NCI-H345 treated with DMSO at 0.1 percent for 48 hours (cell line): ENCODE results near the gene SFT2D3.

Experiments
- DNase-seq: peaks from one replicate; lab custom pipeline; 2025; ENCODE audit not compliant: unreplicated experiment; lab: John Stamatoyannopoulos, UW

Gene SFT2D3

DNA sequence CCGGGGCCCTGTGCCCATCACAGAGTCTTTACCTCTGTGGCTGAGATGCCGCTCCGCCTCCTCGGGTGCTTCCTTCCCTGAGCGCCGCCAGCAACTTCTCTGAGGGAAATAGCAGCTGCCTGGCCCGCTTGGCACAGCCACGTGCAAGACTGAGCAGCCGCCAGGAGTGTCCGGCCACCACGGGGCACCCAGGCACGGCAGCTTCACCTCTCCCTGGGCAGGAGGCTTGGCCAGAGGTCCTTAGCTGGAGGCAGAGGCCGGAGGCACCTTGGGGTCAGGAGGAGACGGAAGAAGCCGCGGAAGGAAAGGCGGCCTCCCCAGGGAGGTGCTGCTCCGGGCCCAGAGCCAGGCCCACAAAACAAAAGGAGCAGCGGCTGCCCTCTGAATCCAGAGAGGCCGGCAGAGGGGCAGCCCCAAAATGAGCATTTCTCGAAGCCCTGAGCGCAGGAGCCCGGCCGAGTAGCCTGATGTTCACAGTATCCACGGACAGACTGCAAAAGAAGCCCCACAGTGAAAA, 20.0 kb upstream of the SFT2D3 start:
- no peak for DNase-seq

DNA sequence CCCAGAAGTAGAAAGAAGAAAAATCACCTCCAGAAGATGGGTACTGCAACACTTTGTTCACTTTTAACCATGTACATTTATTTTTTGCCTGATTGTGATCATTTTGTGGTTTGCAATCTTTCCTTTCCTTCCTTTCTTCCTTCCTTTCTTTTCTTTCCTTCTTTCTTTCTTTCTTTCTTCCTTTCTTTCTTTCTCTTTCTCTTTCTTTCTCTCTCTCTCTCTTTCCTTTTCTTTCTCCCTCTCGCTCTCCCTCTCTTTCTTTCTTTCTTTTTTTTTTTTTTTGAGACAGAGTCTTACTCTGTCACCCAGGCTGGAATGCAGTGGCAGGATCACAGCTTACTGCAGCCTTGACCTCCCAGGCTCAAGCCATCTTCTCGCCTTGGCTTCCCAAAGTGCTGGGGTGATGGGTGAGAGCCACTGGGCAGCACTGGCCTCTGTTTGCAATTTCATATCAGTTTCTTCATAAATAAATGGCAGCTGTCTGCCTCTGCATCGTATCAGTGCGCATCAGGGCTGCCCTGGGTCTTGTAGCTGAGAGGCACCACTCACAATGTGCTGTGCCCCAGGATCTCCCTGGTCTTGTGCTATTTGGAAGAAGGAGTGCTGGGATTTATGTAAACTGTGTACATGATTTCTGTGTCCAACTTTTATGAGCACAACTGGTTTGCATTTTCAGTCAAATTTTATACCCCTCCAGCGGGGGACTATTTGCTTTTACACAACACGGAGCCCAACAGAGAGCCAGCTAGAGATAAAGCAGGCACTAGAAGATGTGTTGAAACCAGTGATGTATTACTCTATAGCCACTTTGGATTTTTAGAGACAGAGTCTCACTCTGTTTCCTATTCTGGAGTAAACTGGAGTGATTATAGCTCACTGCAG, 19.1 kb upstream of the SFT2D3 start:
- DNase-seq: no peak

DNA sequence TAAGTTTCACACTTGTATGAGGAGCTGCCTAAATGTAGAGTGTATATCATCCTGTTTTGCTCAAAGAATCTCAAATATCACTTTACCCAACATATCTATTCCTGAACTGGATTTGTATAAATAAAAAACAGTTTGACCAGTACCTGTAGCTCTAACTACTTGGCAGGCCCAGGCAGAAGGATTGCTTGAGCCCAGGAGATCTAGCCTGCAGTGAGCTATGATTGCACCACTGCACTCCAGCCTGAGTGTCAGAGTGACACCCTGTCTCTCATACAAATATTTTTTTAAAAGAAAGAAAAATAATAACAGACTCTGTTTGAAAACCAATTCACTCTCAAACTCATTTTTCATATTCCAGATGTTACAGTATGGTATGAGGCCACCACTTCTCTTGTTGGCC, 18.2 kb upstream of the SFT2D3 start:
- no peak for DNase-seq

DNA sequence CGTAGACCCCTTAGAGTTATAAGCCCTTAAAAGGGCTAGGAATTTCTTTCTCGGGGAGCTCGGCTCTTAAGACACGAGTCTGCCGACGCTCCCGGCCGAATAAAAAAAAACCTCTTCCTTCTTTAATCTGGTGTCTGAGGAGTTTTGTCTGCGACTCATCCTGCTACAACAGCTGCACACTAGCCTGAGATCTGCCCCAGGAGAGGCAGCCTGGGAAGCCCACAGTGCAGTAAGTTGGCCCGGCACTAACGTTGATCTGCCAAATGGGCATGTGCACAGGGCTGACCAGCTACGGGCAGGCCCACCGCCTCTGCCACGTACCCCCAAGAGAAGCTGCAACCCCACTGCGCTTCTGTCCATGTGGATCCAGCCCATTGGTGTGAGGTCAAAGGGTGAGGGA, 17.5 kb upstream of the SFT2D3 start:
- DNase-seq: no peak

DNA sequence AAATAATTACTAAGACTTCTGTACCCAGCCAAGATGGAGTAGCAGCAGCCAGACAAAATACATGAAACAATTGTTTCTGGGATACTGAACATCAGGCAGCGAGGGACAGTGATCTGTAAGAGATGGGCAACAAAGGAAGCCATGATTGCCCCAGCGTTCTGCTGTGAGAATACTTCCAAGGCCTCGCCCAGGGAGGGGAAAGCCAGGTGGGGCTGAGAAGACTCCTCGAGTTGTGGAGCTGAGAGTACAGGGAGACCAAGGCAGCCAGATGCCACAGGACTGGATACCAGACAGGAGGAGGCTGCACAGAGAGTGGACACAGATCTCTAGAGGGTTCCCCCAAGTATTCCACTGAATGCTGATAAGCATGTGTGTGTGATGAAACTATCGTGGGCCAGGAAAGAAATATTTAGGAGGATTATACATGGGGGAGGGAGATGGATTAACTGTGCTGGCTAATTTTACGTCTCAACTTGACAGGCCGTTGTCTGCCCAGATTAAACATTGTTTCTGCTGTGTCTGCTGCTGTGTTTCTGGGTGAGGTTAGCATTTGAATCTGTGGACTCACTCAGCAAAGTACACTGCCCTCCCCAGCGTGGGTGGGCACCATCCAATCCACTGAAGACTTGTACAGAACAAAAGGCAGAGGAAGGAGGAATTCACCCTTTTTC, 15.8 kb upstream of the SFT2D3 start:
- no peak for DNase-seq

DNA sequence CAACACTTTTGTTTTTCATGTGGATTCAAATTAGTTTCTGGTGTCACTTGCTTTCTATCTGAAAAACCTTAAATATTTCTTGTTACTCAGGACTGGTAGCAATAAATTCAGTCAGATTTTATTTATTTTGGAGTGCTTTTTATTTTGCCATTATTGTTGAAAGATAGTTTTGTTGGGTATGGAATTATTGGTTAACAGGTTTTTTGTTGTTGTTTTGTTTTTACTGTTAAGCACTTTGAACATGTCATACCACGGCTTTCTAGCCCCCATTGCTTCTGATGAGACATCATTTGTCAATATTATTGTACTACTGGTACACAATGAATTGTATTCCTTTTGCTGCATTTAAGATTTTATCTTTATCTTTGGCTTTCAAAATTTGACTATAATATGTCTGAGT, 12.9 kb upstream of the SFT2D3 start:
- DNase-seq: no peak

DNA sequence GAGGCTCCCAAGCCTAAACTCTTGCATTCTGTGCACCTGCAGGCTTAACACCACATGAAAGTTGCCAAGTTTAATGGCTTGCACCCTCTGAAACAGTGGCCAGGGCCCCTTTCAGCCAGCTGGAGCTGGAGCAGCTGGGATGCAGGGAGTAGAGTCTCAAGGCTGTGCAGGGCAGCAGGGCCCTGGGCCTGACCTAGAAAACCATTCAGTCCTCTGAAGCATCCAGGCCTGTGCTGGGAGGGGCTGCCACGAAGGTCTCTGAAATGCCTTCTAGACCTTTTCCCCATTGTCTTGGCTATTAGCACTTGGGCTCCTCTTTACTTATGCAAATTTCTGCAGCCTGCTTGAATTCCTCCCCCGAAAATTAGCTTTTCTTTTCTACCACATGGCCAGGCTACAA, 10.6 kb upstream of the SFT2D3 start:
- no peak for DNase-seq

DNA sequence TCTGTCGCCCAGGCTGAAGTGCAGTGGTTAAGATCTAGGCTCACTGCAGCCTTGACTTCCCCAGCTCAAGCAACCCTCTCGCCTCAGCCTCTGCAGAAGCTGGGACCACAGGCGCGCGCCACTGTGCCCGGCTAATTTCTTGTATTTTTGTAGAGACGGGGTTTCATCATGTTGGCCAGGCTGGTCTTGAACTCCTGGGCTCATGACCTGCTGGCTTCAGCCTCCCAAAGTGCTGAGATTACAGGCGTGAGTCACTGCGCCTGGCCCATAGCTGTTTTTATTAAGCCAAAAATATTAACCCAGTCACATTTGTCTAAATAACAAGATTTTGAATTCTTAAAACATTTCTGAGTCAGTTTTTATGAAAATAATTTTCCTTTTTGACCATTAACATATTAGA, 6.3 kb upstream of the SFT2D3 start:
- no peak for DNase-seq

DNA sequence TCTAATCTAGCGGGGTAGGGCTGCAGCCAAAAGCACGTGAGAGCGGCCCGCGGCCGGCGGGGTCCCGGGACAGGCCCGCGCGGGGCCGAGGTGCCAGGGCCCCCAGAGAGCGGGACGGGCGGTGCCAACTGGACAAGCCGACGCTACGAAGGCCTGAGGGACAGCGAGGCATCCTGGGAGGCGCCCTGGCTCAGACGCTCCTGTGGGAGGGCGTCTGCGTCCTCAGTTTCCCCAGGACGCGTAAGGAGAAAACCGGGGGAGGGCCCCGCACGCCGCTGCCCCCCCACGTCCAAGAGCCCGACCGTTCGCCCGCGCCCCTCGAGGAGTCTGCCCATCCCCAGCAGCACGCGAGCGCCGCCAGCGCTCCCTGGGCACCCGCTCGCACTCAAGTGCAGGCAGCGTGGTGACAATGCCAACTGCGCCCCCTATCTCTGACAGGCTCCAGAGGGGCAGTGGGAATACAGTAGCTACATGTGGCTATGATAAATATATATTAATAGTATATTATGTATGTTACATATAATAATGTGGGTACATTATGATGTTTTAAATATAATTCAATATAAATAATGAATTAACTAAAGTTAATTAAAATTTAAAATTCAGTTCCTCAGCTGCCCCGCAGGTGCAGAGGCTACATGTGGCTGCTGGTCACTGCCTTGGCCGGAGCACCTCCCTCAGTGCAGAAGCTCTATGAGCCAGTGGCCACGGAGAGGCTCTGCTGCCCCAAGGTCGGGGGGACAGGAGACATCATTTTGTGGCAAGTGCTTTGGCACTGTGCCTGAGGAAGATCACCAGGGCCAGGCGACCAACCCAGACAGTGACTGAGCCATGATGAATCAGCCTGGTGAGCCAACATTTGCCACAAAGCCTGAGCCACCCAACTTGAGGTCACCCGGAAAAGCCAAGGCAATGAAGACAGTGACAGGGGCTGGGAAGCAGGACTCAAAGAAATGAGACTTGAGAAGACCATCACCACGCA, 5.5 kb upstream of the SFT2D3 start:
- no peak for DNase-seq

DNA sequence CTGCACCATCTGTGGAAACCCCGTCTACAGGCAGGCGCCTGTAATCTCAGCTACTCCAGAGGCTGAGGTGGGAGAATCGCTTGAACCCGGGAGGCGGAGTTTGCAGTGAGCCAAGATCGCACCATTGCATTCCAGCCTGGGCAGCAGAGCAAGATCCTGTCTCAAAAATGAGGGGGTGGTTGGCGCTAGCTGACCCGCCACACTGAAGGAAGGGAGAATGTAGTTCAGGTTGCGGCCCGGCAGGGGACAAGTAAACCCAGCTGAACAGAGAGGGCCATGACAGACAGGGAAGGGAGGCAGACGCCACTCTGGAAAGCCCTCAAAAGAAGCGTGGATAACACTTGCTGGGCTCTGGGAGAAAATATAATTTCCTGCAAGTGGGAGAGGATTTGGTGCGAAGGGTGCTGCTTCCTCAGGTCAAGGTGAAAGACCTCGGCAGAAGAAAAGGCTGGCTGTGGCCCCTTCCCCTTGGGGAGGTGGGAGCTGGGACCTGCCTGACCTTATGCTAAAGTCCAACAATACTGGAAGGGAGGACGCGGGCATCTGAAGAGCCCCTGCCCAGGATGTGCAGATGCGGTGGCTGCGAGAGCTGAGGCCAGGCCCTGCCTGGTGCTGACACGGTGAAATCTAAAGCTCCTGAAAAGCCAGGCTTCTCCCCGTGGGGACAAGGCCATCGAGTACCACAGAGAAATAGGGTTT, 3.7 kb upstream of the SFT2D3 start:
- no peak for DNase-seq

DNA sequence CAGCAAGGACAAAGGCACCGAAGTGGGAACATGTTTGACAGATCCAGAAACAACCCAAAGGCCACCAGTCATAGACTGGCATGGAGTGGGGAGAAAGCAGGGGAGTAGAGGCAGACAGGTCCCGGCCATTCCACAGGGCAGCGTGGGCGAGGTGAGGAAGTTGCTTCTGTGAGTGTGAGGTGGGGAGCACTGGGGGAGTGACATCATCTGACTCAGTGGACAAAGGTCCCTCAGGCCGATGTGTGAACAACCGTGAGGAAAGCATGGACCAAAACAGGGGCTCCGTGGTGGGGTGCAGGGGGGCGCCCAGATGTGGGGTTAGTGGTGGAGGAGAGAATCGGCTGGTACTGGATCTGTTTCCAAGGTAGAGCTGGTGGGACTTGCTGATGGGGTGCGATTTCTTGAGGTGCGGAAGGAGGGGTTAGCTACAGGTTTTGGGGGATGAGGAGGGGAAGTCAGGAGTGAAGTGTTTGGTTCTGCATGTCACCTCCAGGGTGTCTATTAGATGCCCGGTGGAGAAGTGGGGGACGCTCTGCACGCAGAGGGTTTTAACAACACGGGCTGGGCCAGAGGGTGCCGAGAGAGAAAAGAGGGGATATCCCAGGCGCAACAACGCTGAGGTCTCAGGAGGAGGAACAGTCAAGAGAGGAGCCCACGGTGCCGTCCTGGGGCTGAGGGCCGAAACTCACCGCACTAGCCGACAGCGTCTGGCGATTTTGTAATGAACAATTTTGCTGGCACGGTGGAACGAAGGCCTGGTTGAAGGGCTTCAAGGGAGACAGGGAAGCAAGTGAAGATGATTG, 2.5 kb upstream of the SFT2D3 start:
- DNase-seq: no peak

DNA sequence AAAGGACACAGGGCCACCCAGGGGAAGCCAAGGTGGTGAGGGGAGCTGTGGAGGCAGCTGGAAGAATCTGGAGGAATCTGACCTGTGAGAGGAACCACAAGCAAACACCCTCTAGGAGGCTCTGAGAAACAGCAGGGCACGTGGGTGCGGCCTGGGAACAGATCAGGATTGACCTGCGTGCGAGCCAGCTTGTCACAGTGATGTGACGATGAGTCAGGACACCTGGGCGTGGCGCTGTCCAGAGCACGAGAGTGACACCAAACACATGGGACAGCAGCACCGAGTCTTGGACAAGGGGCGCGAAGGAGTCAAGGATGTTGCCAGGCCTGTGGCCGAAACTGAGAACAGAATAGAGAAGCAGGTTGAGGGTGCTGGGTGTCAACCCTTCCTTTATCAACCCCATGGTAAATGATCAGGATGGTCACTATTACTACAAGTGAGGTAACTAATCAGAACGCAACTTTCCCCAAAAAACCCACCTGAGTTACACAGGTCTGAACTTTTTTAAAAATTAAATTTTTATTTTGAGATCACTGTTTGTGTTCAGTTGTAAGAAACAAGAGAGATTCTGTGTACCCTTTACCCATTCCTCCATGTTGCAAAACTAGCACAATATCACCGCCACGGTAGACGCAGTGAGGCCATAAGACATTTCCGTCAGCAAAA, 637 bp upstream of the SFT2D3 start:
- DNase-seq: no peak

DNA sequence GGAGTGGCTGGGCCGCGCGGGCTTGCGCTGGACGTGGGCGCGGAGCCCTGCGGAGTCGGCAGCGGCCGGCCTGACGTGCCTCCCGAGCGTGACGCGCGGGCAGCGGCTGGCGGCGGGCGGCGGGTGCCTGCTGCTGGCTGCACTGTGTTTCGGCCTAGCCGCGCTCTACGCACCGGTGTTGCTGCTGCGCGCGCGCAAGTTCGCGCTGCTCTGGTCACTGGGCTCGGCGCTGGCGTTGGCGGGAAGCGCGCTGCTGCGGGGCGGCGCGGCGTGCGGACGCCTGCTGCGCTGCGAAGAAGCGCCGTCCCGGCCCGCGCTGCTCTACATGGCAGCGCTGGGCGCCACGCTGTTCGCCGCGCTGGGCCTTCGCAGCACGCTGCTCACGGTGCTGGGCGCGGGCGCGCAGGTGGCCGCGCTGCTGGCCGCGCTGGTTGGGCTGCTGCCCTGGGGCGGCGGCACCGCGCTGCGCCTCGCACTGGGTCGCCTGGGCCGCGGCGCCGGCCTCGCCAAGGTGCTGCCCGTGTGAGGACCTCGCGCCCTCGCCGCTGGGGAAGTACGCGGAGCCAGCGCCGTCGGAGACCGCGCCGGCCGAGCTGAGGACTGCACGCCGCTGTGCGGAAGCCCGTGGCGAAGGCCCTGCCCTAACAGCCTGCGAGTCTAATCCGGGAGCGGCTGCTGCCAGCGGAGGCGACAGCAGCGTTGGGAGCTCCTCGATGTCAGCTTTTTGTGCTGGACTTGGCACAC, 526 bp downstream of the SFT2D3 start:
- peak; percentile 41 for DNase-seq

DNA sequence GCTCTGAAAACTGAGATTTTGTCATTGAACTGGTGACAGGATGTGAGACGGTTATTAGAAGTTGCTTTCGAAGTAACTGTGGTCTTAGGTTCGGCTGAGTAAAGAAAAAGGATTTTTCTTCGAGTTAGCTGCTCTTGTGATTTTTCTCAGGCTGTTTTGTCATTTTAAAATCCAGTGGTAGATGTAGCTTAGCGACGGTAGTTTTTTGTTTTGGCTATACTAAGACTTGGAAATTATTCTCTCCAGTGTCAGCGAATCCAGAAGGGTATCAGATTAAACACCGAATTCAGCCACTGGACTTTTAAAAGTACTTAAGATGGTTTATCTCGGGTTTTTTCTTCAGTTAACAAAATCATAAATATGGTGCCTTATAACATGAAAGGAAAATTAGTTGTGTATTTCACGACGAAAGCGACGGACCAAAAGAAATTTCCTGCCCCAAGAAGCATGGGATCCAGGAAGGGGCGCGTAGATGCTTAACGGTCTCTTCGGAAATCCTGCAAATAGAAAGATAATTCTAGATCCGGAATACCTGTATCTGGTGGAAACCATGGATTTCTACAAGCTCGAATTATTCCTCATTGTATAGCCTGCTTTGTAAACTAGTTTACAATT, 1.2 kb downstream of the SFT2D3 start:
- no peak for DNase-seq

DNA sequence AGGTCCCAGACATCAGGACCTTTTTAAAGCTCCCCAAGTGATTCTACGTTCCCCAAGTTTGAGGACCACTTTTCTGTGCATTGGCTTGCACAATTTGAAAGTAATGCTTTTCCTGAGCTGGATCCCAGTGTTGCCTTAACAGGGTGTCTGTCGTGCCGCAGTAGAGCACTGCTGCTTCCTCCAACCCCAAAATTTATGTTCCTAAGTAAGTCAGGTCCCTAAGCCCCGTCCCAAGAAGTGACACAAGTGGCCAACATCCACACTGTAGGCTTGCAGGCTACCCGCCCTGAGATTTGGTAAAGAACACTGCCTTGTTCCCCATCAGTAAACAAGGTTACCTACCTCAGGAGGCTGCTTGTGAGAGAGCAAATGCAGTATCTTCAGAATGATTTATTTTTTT, 2.0 kb downstream of the SFT2D3 start:
- DNase-seq: no peak

DNA sequence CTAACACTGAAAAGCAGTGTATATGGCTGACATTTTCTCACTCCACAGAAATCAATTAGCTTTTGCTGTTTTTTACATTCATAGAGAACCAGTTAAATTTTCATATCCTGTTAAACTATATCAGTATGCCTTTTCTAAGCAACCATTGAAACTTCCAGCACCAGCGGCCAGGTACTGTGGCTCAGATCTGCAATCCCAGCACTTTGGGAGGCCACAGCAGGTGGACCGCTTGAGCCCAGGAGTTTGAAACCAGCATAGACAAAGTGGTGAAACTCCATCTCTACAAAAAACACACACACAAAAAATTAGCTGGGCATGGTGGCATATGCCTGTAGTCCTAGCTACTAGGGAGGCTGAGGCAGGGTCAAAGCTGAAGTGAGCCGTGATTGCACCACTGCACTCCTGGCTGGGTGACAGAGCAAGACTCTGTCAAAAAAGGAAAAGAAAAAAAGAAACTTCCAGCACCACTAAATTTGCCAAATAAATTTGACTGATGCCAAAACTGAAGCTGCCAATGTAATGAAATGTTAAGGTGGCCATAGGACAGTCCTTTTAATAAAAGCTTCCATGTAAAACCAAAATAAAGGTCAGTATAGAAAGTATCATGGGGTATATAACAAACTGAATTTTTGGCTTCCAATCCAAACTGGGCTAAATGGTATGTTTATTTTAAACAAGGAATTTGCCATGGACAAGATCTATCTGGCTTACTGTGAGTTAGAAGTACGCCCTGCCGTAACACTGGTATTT, 3.5 kb downstream of the SFT2D3 start:
- no peak for DNase-seq

DNA sequence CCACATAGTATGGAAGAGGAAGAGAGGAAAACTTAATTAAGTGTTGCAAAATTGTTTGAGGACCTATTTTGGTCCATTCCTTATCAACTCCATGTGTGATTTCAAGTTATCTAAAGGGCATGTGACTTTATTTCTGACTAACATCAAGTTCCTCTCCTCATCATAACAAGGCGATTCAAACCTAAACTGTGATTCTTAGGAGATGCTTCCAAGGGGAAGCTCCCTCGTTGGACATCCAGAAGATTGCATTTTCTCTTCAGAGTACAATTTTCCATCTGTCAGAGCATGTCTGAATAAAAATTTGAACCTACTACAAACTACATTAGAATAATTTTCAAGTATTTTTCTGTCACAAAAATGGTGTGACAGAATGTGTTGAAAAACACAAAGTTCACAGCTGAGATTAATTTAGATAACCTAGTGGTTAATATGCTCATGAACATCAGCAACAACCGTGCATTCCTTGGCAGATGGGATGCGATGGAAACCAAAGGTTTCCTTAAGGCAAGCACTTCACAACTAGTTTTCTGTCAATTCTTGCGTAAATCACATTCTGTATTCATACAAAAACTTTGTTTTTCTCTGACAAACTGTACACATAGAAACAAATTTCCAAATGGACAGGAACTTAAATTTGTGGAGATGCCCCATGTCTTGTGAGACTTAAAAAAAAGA, 4.2 kb downstream of the SFT2D3 start:
- DNase-seq: no peak
